ENCODE results near the gene USPL1. TPM values are rescaled to one million over a fixed set of nuclear protein-coding genes. Genes with fewer than 3 reads are reported as not detected.

USPL1 gene
- polyA plus RNA-seq, 2 donors = 4.4 to 6.7 TPM

- no peaks in the 10 kb centered on the region for H3K4me1 ChIP-seq (ENCODE audit: control insufficient read depth in 2 of 2, insufficient read depth in 2 of 2, low read length in 1 of 2)
- H3K27ac ChIP-seq (ENCODE audit: low read depth in 2 of 2, low read length in 1 of 2) = no peak overlapping the region
- no peaks in the 10 kb centered on the region for H3K9me3 ChIP-seq (ENCODE audit: control insufficient read depth in 2 of 2, insufficient read depth in 1 of 2, low read depth in 1 of 2, low read length in 1 of 2)
- 67 to 70% methylated on average over 5 of the region's 5 CpGs for WGBS, 2 donors
- no peak overlapping the region for H3K4me3 ChIP-seq (ENCODE audit: low read depth in 1 of 2, low read length in 2 of 2)
- H3K27me3 ChIP-seq (ENCODE audit: control insufficient read depth in 1 of 2, insufficient read depth in 2 of 2, low read length in 2 of 2) = no peaks in the 10 kb centered on the region
- H3K36me3 ChIP-seq (ENCODE audit: control insufficient read depth in 2 of 2, insufficient read depth in 2 of 2, low read length in 1 of 2) = no peaks in the 10 kb centered on the region
Observed at GRCh38 chr13:30700364-30700763, 82.6 kb downstream of the USPL1 start.

- WGBS, 2 donors = 85 to 90% methylated on average over 4 of the region's 4 CpGs
- Histone ChIP-seq H3K36me3 (ENCODE audit: control insufficient read depth in 2 of 2, insufficient read depth in 2 of 2, low read length in 1 of 2) (no peaks in the 10 kb centered on the region), H3K9me3 (ENCODE audit: control insufficient read depth in 2 of 2, insufficient read depth in 1 of 2, low read depth in 1 of 2, low read length in 1 of 2) (no peaks in the 10 kb centered on the region), H3K27me3 (ENCODE audit: control insufficient read depth in 1 of 2, insufficient read depth in 2 of 2, low read length in 2 of 2) (no peaks in the 10 kb centered on the region), H3K4me3 (ENCODE audit: low read depth in 1 of 2, low read length in 2 of 2) (no peak overlapping the region), H3K4me1 (ENCODE audit: control insufficient read depth in 2 of 2, insufficient read depth in 2 of 2, low read length in 1 of 2) (no peaks in the 10 kb centered on the region), H3K27ac (ENCODE audit: low read depth in 2 of 2, low read length in 1 of 2) (no peak overlapping the region)
Observed at GRCh38 chr13:30702006-30702405, 84.3 kb downstream of the USPL1 start.

GRCh38 chr13:30704596-30704995 is 86.9 kb downstream of the USPL1 start:
- Histone ChIP-seq H3K27me3 (ENCODE audit: control insufficient read depth in 1 of 2, insufficient read depth in 2 of 2, low read length in 2 of 2) (no peaks in the 10 kb centered on the region), H3K4me1 (ENCODE audit: control insufficient read depth in 2 of 2, insufficient read depth in 2 of 2, low read length in 1 of 2) (no peaks in the 10 kb centered on the region), H3K9me3 (ENCODE audit: control insufficient read depth in 2 of 2, insufficient read depth in 1 of 2, low read depth in 1 of 2, low read length in 1 of 2) (no peaks in the 10 kb centered on the region), H3K36me3 (ENCODE audit: control insufficient read depth in 2 of 2, insufficient read depth in 2 of 2, low read length in 1 of 2) (no peaks in the 10 kb centered on the region), H3K27ac (ENCODE audit: low read depth in 2 of 2, low read length in 1 of 2) (no peak overlapping the region), H3K4me3 (ENCODE audit: low read depth in 1 of 2, low read length in 2 of 2) (no peak overlapping the region)
- WGBS, 2 donors = 73 to 80% methylated on average over 6 of the region's 6 CpGs

DNA sequence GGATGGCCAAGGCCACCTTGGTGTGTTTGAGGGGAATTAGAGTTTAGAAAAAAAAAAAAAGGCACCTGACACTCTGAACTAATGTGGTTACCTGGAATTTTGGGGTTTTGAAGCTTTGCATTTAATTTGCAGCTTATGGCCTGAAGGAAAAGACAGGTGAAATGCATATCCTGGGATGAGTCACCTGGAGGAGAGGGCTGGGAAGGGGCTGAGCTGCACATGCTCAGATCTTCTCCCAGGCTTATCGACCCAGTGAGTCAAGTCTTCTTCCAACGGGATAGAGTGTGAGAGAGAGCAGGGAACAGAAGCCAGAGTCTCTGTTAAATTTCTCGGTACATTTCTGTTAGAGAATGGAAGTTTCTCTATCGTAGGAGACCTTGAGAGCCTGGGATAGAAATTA is 88.0 kb downstream of the USPL1 start:
- WGBS, 2 donors = 77 to 78% methylated on average over 4 of the region's 4 CpGs
- no peaks in the 10 kb centered on the region for H3K27me3 ChIP-seq (ENCODE audit: control insufficient read depth in 1 of 2, insufficient read depth in 2 of 2, low read length in 2 of 2)
- no peak overlapping the region for H3K27ac ChIP-seq (ENCODE audit: low read depth in 2 of 2, low read length in 1 of 2)
- H3K36me3 ChIP-seq (ENCODE audit: control insufficient read depth in 2 of 2, insufficient read depth in 2 of 2, low read length in 1 of 2) = no peaks in the 10 kb centered on the region
- H3K4me1 ChIP-seq (ENCODE audit: control insufficient read depth in 2 of 2, insufficient read depth in 2 of 2, low read length in 1 of 2) = no peaks in the 10 kb centered on the region
- H3K4me3 ChIP-seq (ENCODE audit: low read depth in 1 of 2, low read length in 2 of 2) = no peak overlapping the region
- H3K9me3 ChIP-seq (ENCODE audit: control insufficient read depth in 2 of 2, insufficient read depth in 1 of 2, low read depth in 1 of 2, low read length in 1 of 2) = no peaks in the 10 kb centered on the region

DNA sequence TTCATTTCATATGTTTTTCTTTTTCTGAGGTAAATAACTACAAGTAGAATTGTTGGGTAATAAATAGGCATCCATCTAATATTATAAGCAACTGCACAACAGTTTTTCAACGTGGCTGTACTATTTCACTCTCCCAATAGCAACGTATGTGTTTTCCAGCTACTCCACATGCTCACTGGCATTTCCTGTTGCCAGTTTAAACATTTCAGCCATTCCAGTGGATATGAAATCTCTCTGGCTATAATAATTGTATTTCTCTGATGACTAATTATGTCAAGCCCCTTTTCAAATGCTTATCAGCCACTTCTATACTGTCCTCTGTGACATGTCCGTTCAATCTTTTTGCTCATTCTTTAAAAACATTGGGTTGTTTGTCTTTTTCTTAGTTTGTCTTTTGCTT is 90.8 kb downstream of the USPL1 start:
- H3K4me1 ChIP-seq (ENCODE audit: control insufficient read depth in 2 of 2, insufficient read depth in 2 of 2, low read length in 1 of 2) = no peaks in the 10 kb centered on the region

More for the DNA sequence above, 90.8 kb downstream of the USPL1 start:
- H3K9me3 ChIP-seq (ENCODE audit: control insufficient read depth in 2 of 2, insufficient read depth in 1 of 2, low read depth in 1 of 2, low read length in 1 of 2) = no peaks in the 10 kb centered on the region
- H3K27ac ChIP-seq (ENCODE audit: low read depth in 2 of 2, low read length in 1 of 2) = no peak overlapping the region
- no peaks in the 10 kb centered on the region for H3K36me3 ChIP-seq (ENCODE audit: control insufficient read depth in 2 of 2, insufficient read depth in 2 of 2, low read length in 1 of 2)
- 46% methylated on average over 3 of the region's 3 CpGs for WGBS, 2 donors
- no peaks in the 10 kb centered on the region for H3K27me3 ChIP-seq (ENCODE audit: control insufficient read depth in 1 of 2, insufficient read depth in 2 of 2, low read length in 2 of 2)
- H3K4me3 ChIP-seq (ENCODE audit: low read depth in 1 of 2, low read length in 2 of 2) = no peak overlapping the region

Other genes starting within 250 kb of the USPL1 start
- under 1 TPM; 0.06 to 0.45 TPM for gene UBE2L5, start 195.4 kb upstream of the USPL1 start, polyA plus RNA-seq
- gene HMGB1, start 152.0 kb upstream of the USPL1 start, polyA plus RNA-seq = 100 to 1,000 TPM; 293 to 393 TPM
- gene ALOX5AP, start 117.6 kb downstream of the USPL1 start, polyA plus RNA-seq = 10 to 100 TPM in 1 of 2 donors, 1 to 10 TPM in 1; 2.1 to 10.5 TPM

All from esophagus (tissue), 2 donors.